C4-2B (cell line): ENCODE data around the gene YY1AP1.

Source experiments
- ZFX ChIP-seq: fragments of 450-650 bp; IDR thresholded peaks from 2 replicates; pipeline ENCODE4 v1.6.1; 2017
- TF ChIP-seq, protein P1 (sequence below): fragments of 450-650 bp; conservative IDR thresholded peaks from 2 replicates; pipeline ENCODE4 v1.5.1; 2017; ENCODE audit warnings: mild to moderate bottlenecking

DNA sequence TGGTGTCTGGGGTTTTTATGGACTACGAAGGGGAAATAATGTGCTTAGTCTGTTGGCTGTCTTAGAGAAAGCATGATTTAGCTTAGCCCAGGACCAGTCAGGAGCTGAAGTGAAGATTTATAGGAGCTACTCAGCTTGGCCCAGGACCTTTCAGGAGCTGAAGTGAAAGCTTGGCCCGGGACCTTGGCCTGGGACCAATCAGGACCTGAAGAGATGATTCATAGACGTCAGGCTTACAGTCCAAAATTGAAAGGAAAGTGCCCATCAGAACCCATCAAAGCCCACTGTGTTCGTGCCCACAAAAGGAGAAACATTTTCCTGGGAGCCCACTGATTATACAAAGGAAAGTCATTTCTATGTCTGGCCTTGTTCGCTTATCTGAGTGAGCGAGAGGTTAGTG is 42.9 kb downstream of the YY1AP1 start:
- TF ChIP-seq, protein P1, sequence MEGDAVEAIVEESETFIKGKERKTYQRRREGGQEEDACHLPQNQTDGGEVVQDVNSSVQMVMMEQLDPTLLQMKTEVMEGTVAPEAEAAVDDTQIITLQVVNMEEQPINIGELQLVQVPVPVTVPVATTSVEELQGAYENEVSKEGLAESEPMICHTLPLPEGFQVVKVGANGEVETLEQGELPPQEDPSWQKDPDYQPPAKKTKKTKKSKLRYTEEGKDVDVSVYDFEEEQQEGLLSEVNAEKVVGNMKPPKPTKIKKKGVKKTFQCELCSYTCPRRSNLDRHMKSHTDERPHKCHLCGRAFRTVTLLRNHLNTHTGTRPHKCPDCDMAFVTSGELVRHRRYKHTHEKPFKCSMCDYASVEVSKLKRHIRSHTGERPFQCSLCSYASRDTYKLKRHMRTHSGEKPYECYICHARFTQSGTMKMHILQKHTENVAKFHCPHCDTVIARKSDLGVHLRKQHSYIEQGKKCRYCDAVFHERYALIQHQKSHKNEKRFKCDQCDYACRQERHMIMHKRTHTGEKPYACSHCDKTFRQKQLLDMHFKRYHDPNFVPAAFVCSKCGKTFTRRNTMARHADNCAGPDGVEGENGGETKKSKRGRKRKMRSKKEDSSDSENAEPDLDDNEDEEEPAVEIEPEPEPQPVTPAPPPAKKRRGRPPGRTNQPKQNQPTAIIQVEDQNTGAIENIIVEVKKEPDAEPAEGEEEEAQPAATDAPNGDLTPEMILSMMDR, result no peak
- no peak for TF ChIP-seq ZFX
